IMR-90 (cell line): ENCODE data around the gene PKHD1. TPM values are rescaled to one million over a fixed set of nuclear protein-coding genes. Genes with fewer than 3 reads are reported as not detected.

Experiments
- ATAC-seq: fragments of 200-7000 bp; cut with Tn5 transposase; 2 replicates; pipeline ENCODE4 v1.9.1; 2020; ENCODE audit warnings: low read depth, mild to moderate bottlenecking, moderate library complexity
- BruUV-seq: library from RNA; stranded (reverse); fragments of 400-500 nt; replicated peaks from 2 replicates; lab custom pipeline; 2021; lab: Mats Ljungman, UMichigan
- CTCF ChIA-PET: fragments of 300-600 bp; formaldehyde crosslinking; extraction: SDS; loops from one replicate; lab custom pipeline; 2021; ENCODE audit warnings: antibody characterized with exemption; lab: Yijun Ruan, JAX
- POLR2A ChIA-PET: fragments of 300-600 bp; sonication (Branson Sonifier 250); formaldehyde crosslinking; loops from one replicate; lab custom pipeline; 2022; ENCODE audit warnings: antibody characterized with exemption; ENCODE audit not compliant: unreplicated experiment; lab: Charles Lee
- DNase-seq: peaks from one replicate; pipeline ENCODE4 v3.0.0; 2013
- H2AFZ ChIP-seq: replicated peaks from 2 replicates; pipeline ENCODE3; 2013; ENCODE audit warnings: low read length, mild to moderate bottlenecking; ENCODE audit not compliant: poor library complexity
- H2AK5ac ChIP-seq: 2 replicates; pipeline ENCODE4 v1.6.1; 2013; ENCODE audit warnings: low read depth, low read length, inconsistent platforms
- H2AK9ac ChIP-seq: replicated peaks from 2 replicates; pipeline ENCODE3; 2013; ENCODE audit warnings: mild to moderate bottlenecking, low read depth, low read length, moderate library complexity; ENCODE audit not compliant: poor library complexity
- H2BK120ac ChIP-seq: 2 replicates; pipeline ENCODE4 v1.6.1; 2013; ENCODE audit warnings: low read depth, low read length, inconsistent platforms
- H2BK15ac ChIP-seq: 3 replicates; pipeline ENCODE4 v1.6.1; 2013; ENCODE audit warnings: low read depth, low read length, inconsistent platforms
- H2BK20ac ChIP-seq: 2 replicates; pipeline ENCODE4 v1.6.1; 2013; ENCODE audit warnings: low read depth, mild to moderate bottlenecking, inconsistent platforms, low read length, moderate library complexity
- H2BK5ac ChIP-seq: 2 replicates; pipeline ENCODE4 v1.6.1; 2013; ENCODE audit warnings: mild to moderate bottlenecking, low read depth, low read length, inconsistent platforms; ENCODE audit not compliant: poor library complexity, severe bottlenecking
- H3K14ac ChIP-seq: replicated peaks from 2 replicates; pipeline ENCODE4 v1.6.1; 2013; ENCODE audit warnings: low read depth, low read length, inconsistent platforms
- H3K18ac ChIP-seq: 2 replicates; pipeline ENCODE4 v1.6.1; 2013; ENCODE audit warnings: low read depth, low read length, control low read depth
- H3K23ac ChIP-seq: 2 replicates; pipeline ENCODE4 v1.6.1; 2013; ENCODE audit warnings: low read depth, low read length, inconsistent platforms
- H3K27ac ChIP-seq: 2 replicates; pipeline ENCODE4 v1.5.1; 2013; ENCODE audit warnings: mild to moderate bottlenecking, control low read depth, low read length; ENCODE audit not compliant: insufficient read depth
- H3K27me3 ChIP-seq: 2 replicates; pipeline ENCODE4 v1.6.1; 2013; ENCODE audit warnings: low read length; ENCODE audit not compliant: control insufficient read depth, insufficient read depth
- H3K36me3 ChIP-seq: 2 replicates; pipeline ENCODE4 v1.6.1; 2013; ENCODE audit warnings: low read length, mixed read lengths; ENCODE audit not compliant: control insufficient read depth, insufficient read depth
- H3K4ac ChIP-seq: 2 replicates; pipeline ENCODE4 v1.6.1; 2013; ENCODE audit warnings: low read depth, low read length, inconsistent platforms
- H3K4me1 ChIP-seq: 2 replicates; pipeline ENCODE4 v1.6.1; 2013; ENCODE audit warnings: low read length, mixed read lengths; ENCODE audit not compliant: control insufficient read depth, insufficient read depth
- H3K4me2 ChIP-seq: 2 replicates; pipeline ENCODE4 v1.6.1; 2013; ENCODE audit warnings: low read depth, mild to moderate bottlenecking, control low read depth, low read length, moderate library complexity
- H3K4me3 ChIP-seq: 2 replicates; pipeline ENCODE4 v1.5.1; 2013; ENCODE audit warnings: low read depth, mild to moderate bottlenecking, control low read depth, low read length, moderate library complexity; ENCODE audit not compliant: insufficient read depth
- H3K56ac ChIP-seq: 2 replicates; pipeline ENCODE4 v1.6.1; 2013; ENCODE audit warnings: low read length, inconsistent platforms; ENCODE audit not compliant: insufficient read depth; ENCODE audit errors: extremely low read depth
- H3K79me1 ChIP-seq, 2 experiments: 2 replicates each; pipeline ENCODE4 v1.6.1; 2013; ENCODE audit warnings: low read length in 2 of 2, inconsistent platforms in 1 of 2, low read depth in 1 of 2
- H3K9ac ChIP-seq: 2 replicates; pipeline ENCODE4 v1.6.1; 2013; ENCODE audit warnings: low read depth, low read length, control low read depth
- H3K9me1 ChIP-seq: 2 replicates; pipeline ENCODE4 v1.6.1; 2013; ENCODE audit warnings: low read length, inconsistent platforms; ENCODE audit not compliant: insufficient read depth
- H3K9me3 ChIP-seq: 2 replicates; pipeline ENCODE4 v1.6.1; 2013; ENCODE audit warnings: low read length; ENCODE audit not compliant: control insufficient read depth, insufficient read depth
- H4K20me1 ChIP-seq: 2 replicates; pipeline ENCODE4 v1.6.1; 2013; ENCODE audit warnings: low read length, inconsistent platforms; ENCODE audit not compliant: insufficient read depth
- H4K5ac ChIP-seq: 2 replicates; pipeline ENCODE4 v1.6.1; 2013; ENCODE audit warnings: mild to moderate bottlenecking, low read depth, low read length, control low read depth
- H4K8ac ChIP-seq, 2 experiments: 2 replicates each; pipeline ENCODE4 v1.6.1; 2013; ENCODE audit warnings: low read depth in 2 of 2, low read length in 2 of 2, control low read depth in 1 of 2, inconsistent platforms in 1 of 2
- H4K91ac ChIP-seq: 2 replicates; pipeline ENCODE4 v1.6.1; 2013; ENCODE audit warnings: low read depth, low read length, inconsistent platforms; ENCODE audit not compliant: insufficient read depth
- CEBPB ChIP-seq: IDR thresholded peaks from 2 replicates; pipeline ENCODE4 v1.6.1; 2012; ENCODE audit warnings: low read depth, low read length, improper control_type of control experiment
- MAZ ChIP-seq: IDR thresholded peaks from 2 replicates; pipeline ENCODE4 v1.6.1; 2012; ENCODE audit warnings: low read depth, mild to moderate bottlenecking, low read length, improper control_type of control experiment, moderate library complexity, borderline replicate concordance
- MXI1 ChIP-seq: IDR thresholded peaks from 2 replicates; pipeline ENCODE4 v1.6.1; 2012; ENCODE audit warnings: low read depth, mild to moderate bottlenecking, low read length, moderate library complexity, borderline replicate concordance
- NFE2L2 ChIP-seq: fragments of 150-350 bp; IDR thresholded peaks from 2 replicates; pipeline ENCODE4 v1.6.1; 2016; ENCODE audit warnings: low read depth, mild to moderate bottlenecking, low read length
- RCOR1 ChIP-seq: IDR thresholded peaks from 2 replicates; pipeline ENCODE4 v1.6.1; 2012; ENCODE audit warnings: mild to moderate bottlenecking, low read length, improper control_type of control experiment; ENCODE audit not compliant: insufficient replicate concordance
- RFX5 ChIP-seq: IDR thresholded peaks from 2 replicates; pipeline ENCODE4 v1.8.0; 2012; ENCODE audit warnings: low read depth, mild to moderate bottlenecking, low read length, moderate library complexity
- SMC3 ChIP-seq: fragments of 150-350 bp; IDR thresholded peaks from 2 replicates; pipeline ENCODE4 v1.6.1; 2016; ENCODE audit warnings: low read depth, mild to moderate bottlenecking, antibody characterized with exemption, low read length, moderate library complexity
- WGBS, 2 experiments: methylation state at CpG; one replicate each; pipeline versions ENCODE4 v1.1.5 to v1.1.7; 2013; ENCODE audit warnings: missing lambda C conversion rate in 2 of 2; ENCODE audit not compliant: insufficient read length in 1 of 2; ENCODE audit errors: extremely low coverage in 2 of 2; 5-methylcytosine and 5-hydroxymethylcytosine counted together
- dilution Hi-C: fragments of 300-500 bp; cut with HindIII; formaldehyde crosslinking; loops from one replicate; pipeline ENCODE4 v1.14.3; 2018; ENCODE audit warnings: low sequenced_read_pairs; ENCODE audit not compliant: unreplicated experiment
- in situ Hi-C: fragments of 300-500 bp; cut with MboI; formaldehyde crosslinking; loops from 3 replicates; pipeline ENCODE4 v1.14.3; 2019; ENCODE audit warnings: low sequenced_read_pairs, inconsistent platforms, mixed read lengths
- intact Hi-C: fragments of 100-400 bp; cut with micrococcal nuclease; formaldehyde crosslinking; loops from 2 replicates; pipeline ENCODE4 v1.10.0; 2022
- polyA plus RNA-seq, 3 experiments: library from polyadenylated mRNA; depleted of rRNA; stranded (reverse); fragments of >200 nt; gene quantifications; 2 replicates each; pipeline ENCODE4 v1.2.3, GENCODE V29; 2012; ENCODE audit warnings: low replicate concordance in 1 of 3
- total RNA-seq: library from RNA; depleted of rRNA; stranded (reverse); fragments of >200 nt; gene quantifications from 2 replicates; pipeline ENCODE4 v1.2.3, GENCODE V29; 2012
- TF ChIP-seq, protein P1 (sequence below): fragments of 150-350 bp; IDR thresholded peaks from 2 replicates; pipeline ENCODE4 v1.6.1; 2017; ENCODE audit warnings: mild to moderate bottlenecking, antibody characterized with exemption, low read length, low read depth
- TF ChIP-seq, protein P2 (sequence below): conservative IDR thresholded peaks from 2 replicates; pipeline ENCODE4 v1.5.1; 2012; ENCODE audit warnings: mild to moderate bottlenecking, low read depth, low read length, improper control_type of control experiment

PKHD1 gene
- total and polyA plus RNA-seq, 2 of the 4 experiments (the other 2 are of a cell fraction), result not detected

DNA sequence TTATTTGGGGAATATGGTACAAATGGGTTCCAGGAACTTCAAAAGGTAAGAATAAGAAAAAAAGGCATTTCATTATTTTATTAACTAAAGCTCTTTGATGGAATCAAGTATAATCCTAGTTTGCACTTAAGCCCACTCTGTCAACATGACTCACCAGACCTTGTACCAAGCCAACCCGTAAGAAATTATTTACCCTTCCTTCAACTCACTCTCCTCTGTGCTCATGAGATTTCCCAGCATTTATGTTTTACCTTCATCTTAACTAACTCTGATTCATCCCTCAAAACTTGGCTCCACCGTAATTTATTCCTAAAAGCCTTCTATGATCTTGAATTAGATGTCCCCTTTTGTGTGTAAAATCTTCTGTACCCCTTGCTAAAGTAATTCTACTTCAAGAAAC is 308.7 kb downstream of the PKHD1 start:
- Histone ChIP-seq H3K79me1 (no peaks in the 10 kb centered on the region), H3K4me1 (no peaks in the 10 kb centered on the region), H3K36me3 (no peaks in the 10 kb centered on the region), H3K9me1 (no peaks in the 10 kb centered on the region), H2AK5ac (no peak overlapping the region), H3K56ac (no peak overlapping the region), H2BK5ac (no peak overlapping the region), H3K4ac (no peak overlapping the region), H3K4me3 (no peak overlapping the region), H3K23ac (no peak overlapping the region), H4K20me1 (no peaks in the 10 kb centered on the region), H3K9me3 (no peaks in the 10 kb centered on the region), H2BK120ac (no peak overlapping the region), H3K18ac (no peak overlapping the region), H2BK15ac (no peak overlapping the region), H2AFZ (no peak overlapping the region), H2BK20ac (no peak overlapping the region), H3K4me2 (no peak overlapping the region), H3K27ac (no peak overlapping the region), H3K9ac (no peak overlapping the region), H4K5ac (no peak overlapping the region), H2AK9ac (no peak overlapping the region), H4K91ac (no peak overlapping the region), H3K14ac (no peak overlapping the region), H3K27me3 (no peaks in the 10 kb centered on the region), H4K8ac (no peak overlapping the region)
- ATAC-seq, result no peak
- in situ Hi-C loops, result no loop called here
- ChIA-PET CTCF (interaction anchor here (1.3 kb wide), 1 partner anchor 13 kb away, joined by 4 read pairs; no protein-coding TSS in a partner anchor), POLR2A (no interaction called here)
- DNase-seq, result no peak
- intact Hi-C loops, result no loop called here
- dilution Hi-C loops, result no loop called here
- WGBS, 2 experiments, result no CpG with 5 or more reads among the region's 2 CpGs
- TF ChIP-seq SMC3 (no peak), RCOR1 (no peak), MAZ (no peak), CEBPB (no peak), NFE2L2 (no peak), MXI1 (no peak), RFX5 (no peak)
- TF ChIP-seq, protein P1, sequence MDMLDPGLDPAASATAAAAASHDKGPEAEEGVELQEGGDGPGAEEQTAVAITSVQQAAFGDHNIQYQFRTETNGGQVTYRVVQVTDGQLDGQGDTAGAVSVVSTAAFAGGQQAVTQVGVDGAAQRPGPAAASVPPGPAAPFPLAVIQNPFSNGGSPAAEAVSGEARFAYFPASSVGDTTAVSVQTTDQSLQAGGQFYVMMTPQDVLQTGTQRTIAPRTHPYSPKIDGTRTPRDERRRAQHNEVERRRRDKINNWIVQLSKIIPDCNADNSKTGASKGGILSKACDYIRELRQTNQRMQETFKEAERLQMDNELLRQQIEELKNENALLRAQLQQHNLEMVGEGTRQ, result no peak
- TF ChIP-seq, protein P2, sequence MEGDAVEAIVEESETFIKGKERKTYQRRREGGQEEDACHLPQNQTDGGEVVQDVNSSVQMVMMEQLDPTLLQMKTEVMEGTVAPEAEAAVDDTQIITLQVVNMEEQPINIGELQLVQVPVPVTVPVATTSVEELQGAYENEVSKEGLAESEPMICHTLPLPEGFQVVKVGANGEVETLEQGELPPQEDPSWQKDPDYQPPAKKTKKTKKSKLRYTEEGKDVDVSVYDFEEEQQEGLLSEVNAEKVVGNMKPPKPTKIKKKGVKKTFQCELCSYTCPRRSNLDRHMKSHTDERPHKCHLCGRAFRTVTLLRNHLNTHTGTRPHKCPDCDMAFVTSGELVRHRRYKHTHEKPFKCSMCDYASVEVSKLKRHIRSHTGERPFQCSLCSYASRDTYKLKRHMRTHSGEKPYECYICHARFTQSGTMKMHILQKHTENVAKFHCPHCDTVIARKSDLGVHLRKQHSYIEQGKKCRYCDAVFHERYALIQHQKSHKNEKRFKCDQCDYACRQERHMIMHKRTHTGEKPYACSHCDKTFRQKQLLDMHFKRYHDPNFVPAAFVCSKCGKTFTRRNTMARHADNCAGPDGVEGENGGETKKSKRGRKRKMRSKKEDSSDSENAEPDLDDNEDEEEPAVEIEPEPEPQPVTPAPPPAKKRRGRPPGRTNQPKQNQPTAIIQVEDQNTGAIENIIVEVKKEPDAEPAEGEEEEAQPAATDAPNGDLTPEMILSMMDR, result no peak
- no TSS peak for BruUV-seq
